Mucosa of gallbladder (tissue), 1 donor: ENCODE measurements around the gene ROR2. TPM values are rescaled to one million over a fixed set of nuclear protein-coding genes. Genes with fewer than 3 reads are reported as not detected.

Source experiments
- DNase-seq: peaks from one replicate; pipeline ENCODE4 v3.0.0-alpha.2; 2020; ENCODE audit warnings: low spot score
- total RNA-seq: library from RNA; stranded (reverse); gene quantifications from one replicate; pipeline ENCODE4 v1.2.1, GENCODE V29; 2021
- donor health status: DM: no; HTN: no; CAD: no.

ROR2 gene
- total RNA-seq, 1 donor from 2014 or later: 21.5 TPM

GRCh38 chr9:91818647-91819403, 131.2 kb downstream of the ROR2 start:
- DNase-seq: no peak

- DNase-seq: no peak
Measured at GRCh38 chr9:91818225-91818585, 131.8 kb downstream of the ROR2 start.

- peak; percentile 17 for DNase-seq
Measured at GRCh38 chr9:91817493-91818224, 132.4 kb downstream of the ROR2 start.

- no peak for DNase-seq
Measured at GRCh38 chr9:91817106-91817492, 132.9 kb downstream of the ROR2 start.

- DNase-seq: no peak
Measured at GRCh38 chr9:91816356-91816755, 133.7 kb downstream of the ROR2 start.

GRCh38 chr9:91815896-91816295, 134.1 kb downstream of the ROR2 start:
- no peak for DNase-seq

- DNase-seq: no peak
Measured at GRCh38 chr9:91814753-91815152, 135.3 kb downstream of the ROR2 start.

- DNase-seq: no peak
Measured at GRCh38 chr9:91814201-91814600, 135.8 kb downstream of the ROR2 start.

GRCh38 chr9:91813176-91813795, 136.7 kb downstream of the ROR2 start:
- DNase-seq: no peak

- DNase-seq: no peak
Measured at GRCh38 chr9:91812191-91812590, 137.8 kb downstream of the ROR2 start.

GRCh38 chr9:91811024-91811909, 138.8 kb downstream of the ROR2 start:
- DNase-seq: no peak

GRCh38 chr9:91810286-91810905, 139.6 kb downstream of the ROR2 start:
- DNase-seq: no peak

- no peak for DNase-seq
Measured at GRCh38 chr9:91809581-91810285, 140.3 kb downstream of the ROR2 start.

- DNase-seq: no peak
Measured at GRCh38 chr9:91807643-91808246, 142.3 kb downstream of the ROR2 start.

GRCh38 chr9:91805031-91805430, 145.0 kb downstream of the ROR2 start:
- no peak for DNase-seq

- no peak for DNase-seq
Measured at GRCh38 chr9:91803970-91804752, 145.9 kb downstream of the ROR2 start.

- DNase-seq: no peak
Measured at GRCh38 chr9:91803151-91803940, 146.7 kb downstream of the ROR2 start.

- no peak for DNase-seq
Measured at GRCh38 chr9:91802391-91802790, 147.6 kb downstream of the ROR2 start.
